IMR-90 (cell line): ENCODE measurements around the gene NOS1AP. TPM values are rescaled to one million over a fixed set of nuclear protein-coding genes. Genes with fewer than 3 reads are reported as not detected.

Experiments used
- ATAC-seq: fragments of 200-7000 bp; cut with Tn5 transposase; 2 replicates; pipeline ENCODE4 v1.9.1; 2020; ENCODE audit warnings: low read depth, mild to moderate bottlenecking, moderate library complexity
- BruUV-seq: library from RNA; stranded (reverse); fragments of 400-500 nt; replicated peaks from 2 replicates; lab custom pipeline; 2021; lab: Mats Ljungman, UMichigan
- CTCF ChIA-PET: fragments of 300-600 bp; formaldehyde crosslinking; extraction: SDS; loops from one replicate; lab custom pipeline; 2021; ENCODE audit warnings: antibody characterized with exemption; lab: Yijun Ruan, JAX
- POLR2A ChIA-PET: fragments of 300-600 bp; sonication (Branson Sonifier 250); formaldehyde crosslinking; loops from one replicate; lab custom pipeline; 2022; ENCODE audit warnings: antibody characterized with exemption; ENCODE audit not compliant: unreplicated experiment; lab: Charles Lee
- DNase-seq: peaks from one replicate; pipeline ENCODE4 v3.0.0; 2013
- H2AFZ ChIP-seq: replicated peaks from 2 replicates; pipeline ENCODE3; 2013; ENCODE audit warnings: low read length, mild to moderate bottlenecking; ENCODE audit not compliant: poor library complexity
- H2AK5ac ChIP-seq: 2 replicates; pipeline ENCODE4 v1.6.1; 2013; ENCODE audit warnings: low read depth, low read length, inconsistent platforms
- H2AK9ac ChIP-seq: replicated peaks from 2 replicates; pipeline ENCODE3; 2013; ENCODE audit warnings: mild to moderate bottlenecking, low read depth, low read length, moderate library complexity; ENCODE audit not compliant: poor library complexity
- H2BK120ac ChIP-seq: 2 replicates; pipeline ENCODE4 v1.6.1; 2013; ENCODE audit warnings: low read depth, low read length, inconsistent platforms
- H2BK15ac ChIP-seq: 3 replicates; pipeline ENCODE4 v1.6.1; 2013; ENCODE audit warnings: low read depth, low read length, inconsistent platforms
- H2BK20ac ChIP-seq: 2 replicates; pipeline ENCODE4 v1.6.1; 2013; ENCODE audit warnings: low read depth, mild to moderate bottlenecking, inconsistent platforms, low read length, moderate library complexity
- H2BK5ac ChIP-seq: 2 replicates; pipeline ENCODE4 v1.6.1; 2013; ENCODE audit warnings: mild to moderate bottlenecking, low read depth, low read length, inconsistent platforms; ENCODE audit not compliant: poor library complexity, severe bottlenecking
- H3K14ac ChIP-seq: replicated peaks from 2 replicates; pipeline ENCODE4 v1.6.1; 2013; ENCODE audit warnings: low read depth, low read length, inconsistent platforms
- H3K18ac ChIP-seq: 2 replicates; pipeline ENCODE4 v1.6.1; 2013; ENCODE audit warnings: low read depth, low read length, control low read depth
- H3K23ac ChIP-seq: 2 replicates; pipeline ENCODE4 v1.6.1; 2013; ENCODE audit warnings: low read depth, low read length, inconsistent platforms
- H3K27ac ChIP-seq: 2 replicates; pipeline ENCODE4 v1.5.1; 2013; ENCODE audit warnings: mild to moderate bottlenecking, control low read depth, low read length; ENCODE audit not compliant: insufficient read depth
- H3K27me3 ChIP-seq: 2 replicates; pipeline ENCODE4 v1.6.1; 2013; ENCODE audit warnings: low read length; ENCODE audit not compliant: control insufficient read depth, insufficient read depth
- H3K36me3 ChIP-seq: 2 replicates; pipeline ENCODE4 v1.6.1; 2013; ENCODE audit warnings: low read length, mixed read lengths; ENCODE audit not compliant: control insufficient read depth, insufficient read depth
- H3K4ac ChIP-seq: 2 replicates; pipeline ENCODE4 v1.6.1; 2013; ENCODE audit warnings: low read depth, low read length, inconsistent platforms
- H3K4me1 ChIP-seq: 2 replicates; pipeline ENCODE4 v1.6.1; 2013; ENCODE audit warnings: low read length, mixed read lengths; ENCODE audit not compliant: control insufficient read depth, insufficient read depth
- H3K4me2 ChIP-seq: 2 replicates; pipeline ENCODE4 v1.6.1; 2013; ENCODE audit warnings: low read depth, mild to moderate bottlenecking, control low read depth, low read length, moderate library complexity
- H3K4me3 ChIP-seq: 2 replicates; pipeline ENCODE4 v1.5.1; 2013; ENCODE audit warnings: low read depth, mild to moderate bottlenecking, control low read depth, low read length, moderate library complexity; ENCODE audit not compliant: insufficient read depth
- H3K56ac ChIP-seq: 2 replicates; pipeline ENCODE4 v1.6.1; 2013; ENCODE audit warnings: low read length, inconsistent platforms; ENCODE audit not compliant: insufficient read depth; ENCODE audit errors: extremely low read depth
- H3K79me1 ChIP-seq, 2 experiments: 2 replicates each; pipeline ENCODE4 v1.6.1; 2013; ENCODE audit warnings: low read length in 2 of 2, inconsistent platforms in 1 of 2, low read depth in 1 of 2
- H3K9ac ChIP-seq: 2 replicates; pipeline ENCODE4 v1.6.1; 2013; ENCODE audit warnings: low read depth, low read length, control low read depth
- H3K9me1 ChIP-seq: 2 replicates; pipeline ENCODE4 v1.6.1; 2013; ENCODE audit warnings: low read length, inconsistent platforms; ENCODE audit not compliant: insufficient read depth
- H3K9me3 ChIP-seq: 2 replicates; pipeline ENCODE4 v1.6.1; 2013; ENCODE audit warnings: low read length; ENCODE audit not compliant: control insufficient read depth, insufficient read depth
- H4K20me1 ChIP-seq: 2 replicates; pipeline ENCODE4 v1.6.1; 2013; ENCODE audit warnings: low read length, inconsistent platforms; ENCODE audit not compliant: insufficient read depth
- H4K5ac ChIP-seq: 2 replicates; pipeline ENCODE4 v1.6.1; 2013; ENCODE audit warnings: mild to moderate bottlenecking, low read depth, low read length, control low read depth
- H4K8ac ChIP-seq, 2 experiments: 2 replicates each; pipeline ENCODE4 v1.6.1; 2013; ENCODE audit warnings: low read depth in 2 of 2, low read length in 2 of 2, control low read depth in 1 of 2, inconsistent platforms in 1 of 2
- H4K91ac ChIP-seq: 2 replicates; pipeline ENCODE4 v1.6.1; 2013; ENCODE audit warnings: low read depth, low read length, inconsistent platforms; ENCODE audit not compliant: insufficient read depth
- CEBPB ChIP-seq: IDR thresholded peaks from 2 replicates; pipeline ENCODE4 v1.6.1; 2012; ENCODE audit warnings: low read depth, low read length, improper control_type of control experiment
- MAZ ChIP-seq: IDR thresholded peaks from 2 replicates; pipeline ENCODE4 v1.6.1; 2012; ENCODE audit warnings: low read depth, mild to moderate bottlenecking, low read length, improper control_type of control experiment, moderate library complexity, borderline replicate concordance
- POLR2A ChIP-seq: IDR thresholded peaks from 2 replicates; pipeline ENCODE4 v1.6.1; 2012; ENCODE audit warnings: mild to moderate bottlenecking, low read depth, low read length
- RCOR1 ChIP-seq: IDR thresholded peaks from 2 replicates; pipeline ENCODE4 v1.6.1; 2012; ENCODE audit warnings: mild to moderate bottlenecking, low read length, improper control_type of control experiment; ENCODE audit not compliant: insufficient replicate concordance
- RFX5 ChIP-seq: IDR thresholded peaks from 2 replicates; pipeline ENCODE4 v1.8.0; 2012; ENCODE audit warnings: low read depth, mild to moderate bottlenecking, low read length, moderate library complexity
- WGBS, 2 experiments: methylation state at CpG; one replicate each; pipeline versions ENCODE4 v1.1.5 to v1.1.7; 2013; ENCODE audit warnings: missing lambda C conversion rate in 2 of 2; ENCODE audit not compliant: insufficient read length in 1 of 2; ENCODE audit errors: extremely low coverage in 2 of 2; 5-methylcytosine and 5-hydroxymethylcytosine counted together
- dilution Hi-C: fragments of 300-500 bp; cut with HindIII; formaldehyde crosslinking; loops from one replicate; pipeline ENCODE4 v1.14.3; 2018; ENCODE audit warnings: low sequenced_read_pairs; ENCODE audit not compliant: unreplicated experiment
- in situ Hi-C: fragments of 300-500 bp; cut with MboI; formaldehyde crosslinking; loops from 3 replicates; pipeline ENCODE4 v1.14.3; 2019; ENCODE audit warnings: low sequenced_read_pairs, inconsistent platforms, mixed read lengths
- intact Hi-C: fragments of 100-400 bp; cut with micrococcal nuclease; formaldehyde crosslinking; loops from 2 replicates; pipeline ENCODE4 v1.10.0; 2022
- polyA plus RNA-seq, 3 experiments: library from polyadenylated mRNA; depleted of rRNA; stranded (reverse); fragments of >200 nt; gene quantifications; 2 replicates each; pipeline ENCODE4 v1.2.3, GENCODE V29; 2012; ENCODE audit warnings: low replicate concordance in 1 of 3
- total RNA-seq: library from RNA; depleted of rRNA; stranded (reverse); fragments of >200 nt; gene quantifications from 2 replicates; pipeline ENCODE4 v1.2.3, GENCODE V29; 2012

The NOS1AP gene
- total and polyA plus RNA-seq, 2 of the 4 experiments (the other 2 are of a cell fraction): 0.18 to 0.19 TPM

DNA sequence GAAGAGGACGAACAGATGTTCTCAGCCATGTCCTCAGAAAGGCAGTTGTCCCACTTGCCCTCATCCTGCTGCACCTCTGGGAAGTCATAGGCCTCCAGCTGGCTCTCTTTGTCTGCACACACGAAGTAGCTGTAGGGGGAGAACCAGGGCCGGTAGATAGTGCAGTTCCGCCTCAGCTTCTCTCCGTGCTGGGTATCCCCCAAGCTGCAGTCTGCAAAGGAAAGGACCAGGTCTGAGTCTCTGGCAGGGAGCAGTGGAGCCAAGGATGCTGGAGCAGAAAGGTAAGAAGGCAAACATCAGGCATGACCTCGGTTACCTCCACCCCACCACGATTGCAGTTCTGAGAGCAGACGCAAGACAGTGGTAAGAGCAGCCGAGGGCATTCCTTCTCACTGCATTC is 304.9 kb downstream of the NOS1AP start:
- Histone ChIP-seq H2BK5ac (no peak overlapping the region), H3K4ac (no peak overlapping the region), H3K9ac (no peak overlapping the region), H3K9me3 (no peaks in the 10 kb centered on the region), H3K79me1 (no peaks in the 10 kb centered on the region), H2AK5ac (no peak overlapping the region), H3K4me3 (no peak overlapping the region), H3K27me3 (peaks cover 18% of the 10 kb centered on the region), H2BK20ac (no peak overlapping the region), H3K18ac (no peak overlapping the region), H4K5ac (no peak overlapping the region), H2AFZ (no peak overlapping the region), H3K23ac (no peak overlapping the region), H4K20me1 (no peaks in the 10 kb centered on the region), H3K14ac (no peak overlapping the region), H3K56ac (no peak overlapping the region), H4K8ac (no peak overlapping the region), H3K9me1 (no peaks in the 10 kb centered on the region), H3K4me1 (no peaks in the 10 kb centered on the region), H3K4me2 (no peak overlapping the region), H3K27ac (no peak overlapping the region), H2BK15ac (no peak overlapping the region), H4K91ac (no peak overlapping the region), H3K36me3 (no peaks in the 10 kb centered on the region), H2BK120ac (no peak overlapping the region), H2AK9ac (no peak overlapping the region)
- BruUV-seq: no TSS peak
- ATAC-seq (no peak), DNase-seq (no peak)
- TF ChIP-seq RFX5 (no peak), CEBPB (no peak), RCOR1 (no peak), POLR2A (no peak), MAZ (no peak)
- dilution Hi-C loops: no loop called here
- WGBS, 2 experiments: 73% methylated on average over 5 of the region's 9 CpGs; no CpG with 5 or more reads in 1 of the 2 experiments
- in situ Hi-C loops: no loop called here
- intact Hi-C loops: no loop called here
- ChIA-PET POLR2A (no interaction called here), CTCF (no interaction called here)
